GM21526 (cell line): ENCODE measurements around the gene RGS14.

Source experiments
- ATAC-seq: cut with Tn5 transposase; IDR thresholded peaks from one replicate; pipeline ENCODE4 v1.9.1; 2021; ENCODE audit warnings: moderate library complexity; ENCODE audit not compliant: unreplicated experiment, low FRiP score

Gene RGS14

GRCh38 chr5:177362610-177363507 is 5.1 kb downstream of the RGS14 start:
- no peak for ATAC-seq

GRCh38 chr5:177363565-177363964 is 5.8 kb downstream of the RGS14 start:
- ATAC-seq: no peak

- no peak for ATAC-seq
Measured at GRCh38 chr5:177364159-177364962, 6.6 kb downstream of the RGS14 start.

- ATAC-seq: no peak
Measured at GRCh38 chr5:177365845-177366527, 8.3 kb downstream of the RGS14 start.

GRCh38 chr5:177366528-177367322 is 9.0 kb downstream of the RGS14 start:
- ATAC-seq: no peak

GRCh38 chr5:177367323-177367848 is 9.7 kb downstream of the RGS14 start:
- ATAC-seq: no peak

DNA sequence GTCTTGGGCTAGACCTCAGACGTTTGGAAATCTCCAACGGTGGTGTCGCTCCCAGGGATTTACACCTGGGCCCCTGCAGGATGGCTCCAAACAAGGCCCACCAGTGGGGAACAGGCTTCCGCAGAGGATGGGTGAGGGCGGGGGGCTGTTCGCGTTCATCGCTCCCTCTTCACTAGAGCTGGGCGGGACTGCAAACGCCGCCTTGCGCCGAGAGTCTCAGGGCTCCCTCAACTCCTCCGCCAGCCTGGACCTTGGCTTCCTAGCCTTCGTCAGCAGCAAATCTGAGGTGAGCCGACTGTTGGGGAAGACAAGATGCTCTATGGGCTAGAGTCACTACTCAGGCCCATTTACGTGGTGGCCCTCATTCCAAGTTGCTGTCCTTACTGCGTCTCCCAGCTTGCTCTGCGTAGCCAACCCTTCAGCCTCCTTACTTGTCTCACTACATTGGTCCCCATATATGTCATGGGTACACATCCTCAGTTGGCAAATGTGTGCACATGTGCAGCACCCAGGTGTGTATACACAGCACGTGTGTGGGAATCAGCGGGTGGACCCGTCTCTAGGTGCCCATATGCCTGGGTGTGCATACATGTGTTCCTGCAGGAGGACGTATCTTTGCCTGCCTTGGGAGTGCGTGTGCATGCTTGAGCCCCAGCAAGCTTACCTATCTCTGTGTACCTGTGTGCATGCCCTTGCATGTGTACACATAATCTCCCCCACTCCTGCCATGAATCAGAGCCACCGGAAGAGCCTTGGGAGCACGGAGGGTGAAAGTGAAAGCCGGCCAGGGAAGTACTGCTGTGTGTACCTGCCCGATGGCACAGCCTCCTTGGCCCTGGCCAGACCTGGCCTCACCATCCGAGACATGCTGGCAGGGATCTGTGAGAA is 10.5 kb downstream of the RGS14 start:
- no peak for ATAC-seq

DNA sequence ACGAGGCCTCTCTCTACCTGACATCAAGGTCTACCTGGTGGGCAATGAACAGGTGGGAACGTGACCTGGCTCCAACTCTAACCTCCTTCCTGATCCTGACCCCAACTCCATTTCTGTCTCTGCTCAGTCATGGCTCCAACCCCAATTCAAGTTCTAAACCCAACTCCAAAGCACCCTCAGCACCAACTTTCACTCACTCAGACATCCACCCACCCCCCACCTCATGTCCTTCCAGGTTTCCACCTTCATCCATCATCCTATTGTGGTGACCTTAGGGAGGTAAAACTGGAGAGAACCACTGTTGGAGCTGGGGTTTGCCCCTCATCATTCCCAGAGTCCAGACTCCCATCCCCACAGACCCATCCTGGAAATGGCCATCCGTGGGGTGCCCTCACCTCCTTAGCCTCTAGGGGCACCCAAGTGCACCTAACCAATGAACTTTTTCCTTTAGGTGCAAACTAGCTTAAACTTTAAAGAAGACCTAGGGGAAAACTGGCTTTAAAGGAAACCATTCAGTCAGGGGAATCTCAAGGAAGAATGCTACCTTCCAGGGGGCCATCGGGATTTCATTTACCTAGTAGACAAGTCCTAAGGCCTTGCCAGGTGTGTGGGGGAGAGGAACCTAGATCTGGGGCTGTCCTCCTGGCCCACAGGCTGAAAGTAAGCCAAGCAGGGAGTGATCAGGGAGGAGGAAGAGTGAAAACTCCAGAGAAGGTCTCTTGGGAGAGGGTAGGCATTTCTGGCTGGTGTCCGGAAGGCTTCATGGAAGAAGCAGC is 11.3 kb downstream of the RGS14 start:
- no peak for ATAC-seq

DNA sequence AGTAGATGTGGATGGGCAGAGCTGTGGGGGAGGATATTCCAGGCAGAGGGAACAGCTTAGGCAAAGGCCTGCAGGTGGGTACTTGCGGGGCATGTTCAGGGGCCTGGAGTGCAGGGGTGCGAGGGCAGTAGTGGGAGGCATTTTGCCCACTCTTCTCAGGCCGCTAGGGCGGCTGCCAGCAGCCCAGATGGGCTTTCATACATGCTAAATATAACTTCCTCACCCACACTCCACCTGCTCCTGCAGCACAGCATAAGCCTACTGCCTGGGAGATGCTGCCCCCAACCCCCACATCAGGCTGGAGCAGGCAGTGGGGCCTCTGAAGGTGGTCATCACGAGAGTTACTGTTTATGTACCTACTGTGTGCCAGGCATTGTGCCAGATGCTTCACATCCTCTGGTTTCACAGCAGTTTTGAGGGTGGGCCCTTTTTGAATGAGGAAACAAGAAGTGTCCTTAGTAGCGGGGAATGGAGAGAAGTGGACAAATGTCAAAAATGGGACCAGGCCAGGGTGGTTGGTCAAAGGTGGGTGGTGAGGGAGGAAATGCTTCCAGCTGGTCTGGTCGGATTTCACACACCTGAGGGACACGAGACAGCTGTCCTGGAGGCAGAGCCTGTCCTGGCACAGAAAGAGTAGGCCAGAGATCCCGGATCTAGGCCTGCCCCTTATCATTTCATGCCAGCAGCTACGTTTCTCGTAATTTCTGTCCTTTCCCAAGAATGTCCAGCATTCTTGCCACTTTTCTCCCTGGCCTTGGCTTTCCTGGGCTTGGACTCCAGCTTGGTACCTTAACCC is 12.1 kb downstream of the RGS14 start:
- no peak for ATAC-seq

GRCh38 chr5:177370488-177371119 is 12.9 kb downstream of the RGS14 start:
- no peak for ATAC-seq

- ATAC-seq: no peak
Measured at GRCh38 chr5:177371120-177372033, 13.7 kb downstream of the RGS14 start.

- no peak for ATAC-seq
Measured at GRCh38 chr5:177372034-177372896, 14.5 kb downstream of the RGS14 start.

GRCh38 chr5:177372910-177373309 is 15.2 kb downstream of the RGS14 start:
- ATAC-seq: no peak

DNA sequence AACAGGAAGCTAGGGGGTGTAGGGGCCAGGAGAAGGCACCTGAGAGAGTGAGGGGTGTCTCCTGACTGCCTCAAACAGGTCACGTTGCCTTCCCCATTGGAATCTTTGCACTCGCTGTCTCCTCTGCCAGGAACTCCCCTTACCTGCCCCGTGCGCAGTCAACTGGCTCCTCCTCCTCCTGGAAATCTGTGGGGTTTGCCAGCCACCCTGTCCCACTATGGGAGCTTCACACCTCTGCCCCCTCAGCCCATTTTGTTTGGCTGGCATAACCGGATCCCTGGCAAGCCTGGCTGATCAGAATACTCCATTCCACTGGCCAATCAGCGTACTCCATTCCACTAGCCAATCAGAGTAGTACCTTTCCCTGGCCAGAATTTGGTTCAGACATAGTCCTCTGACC is 16.1 kb downstream of the RGS14 start:
- ATAC-seq: no peak

- no peak for ATAC-seq
Measured at GRCh38 chr5:177374211-177374610, 16.5 kb downstream of the RGS14 start.
